Cardiac fibroblast (primary cell): ENCODE results near the gene VRTN.
A peak's percentile ranks its signal among the peaks of the same experiment; 100 is the strongest.
"Not testable (repeated sequence)": the region's sequence is repeated elsewhere in the genome, so short reads cannot be mapped to it uniquely, and the experiment has no call there.

Experiments
- DNase-seq, 2 donors: peaks; one replicate each; pipeline versions ENCODE4 v3.0.0 to v3.0.0-alpha.2; 2010; ENCODE audit warnings: low read depth in 2 of 2
- H3K4me3 ChIP-seq, 2 donors: replicated peaks in 1 of 2; 1 replicate in 1 of 2; 2 replicates in 1 of 2; pipeline ENCODE4 v1.5.1; 2011; ENCODE audit warnings: low read depth in 2 of 2, low read length in 2 of 2, mild to moderate bottlenecking in 2 of 2, moderate library complexity in 1 of 2
- TF ChIP-seq, protein P1 (sequence below): IDR thresholded peaks from one replicate; pipeline ENCODE4 v1.5.1; 2011; ENCODE audit warnings: low read depth, mild to moderate bottlenecking, low read length, inconsistent platforms

VRTN gene

DNA sequence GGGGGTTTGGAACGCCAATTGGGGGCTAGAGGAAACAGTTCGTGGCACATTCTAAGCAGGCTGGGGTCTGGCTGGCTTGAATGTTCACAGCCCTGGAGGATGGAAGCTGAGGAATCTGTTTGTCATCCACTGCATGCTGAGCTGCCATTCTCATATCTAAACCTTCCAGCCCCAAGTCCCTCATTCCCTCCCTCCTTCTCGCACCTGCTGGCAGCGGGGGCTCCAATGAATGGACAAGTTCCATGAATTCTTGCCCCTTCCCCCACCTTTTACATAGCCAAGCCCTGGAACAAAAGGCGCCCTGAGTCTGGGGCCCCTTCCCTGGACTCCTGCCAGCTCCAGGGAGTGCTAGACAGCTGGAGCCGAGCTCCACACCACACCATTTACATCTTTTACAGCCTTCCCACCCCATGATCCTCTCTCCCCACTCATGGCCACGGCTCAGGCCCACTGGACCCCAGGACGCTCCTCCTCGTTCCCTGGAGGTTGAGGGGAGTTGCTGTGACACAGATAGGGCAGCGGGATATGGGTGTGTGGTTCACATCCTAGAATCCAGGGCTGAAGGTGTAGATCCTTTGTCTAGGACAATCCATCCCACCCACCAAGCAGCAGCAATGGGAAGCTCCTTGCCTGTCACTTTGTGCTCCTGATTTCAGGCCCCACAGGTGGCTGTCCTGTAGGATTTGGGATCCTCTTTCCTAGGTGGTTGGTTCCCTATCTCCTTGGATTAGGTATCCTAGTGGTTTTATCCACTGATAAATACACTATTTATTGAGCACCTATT lies 21.7 kb upstream of the VRTN start:
- DNase-seq, result no peak

DNA sequence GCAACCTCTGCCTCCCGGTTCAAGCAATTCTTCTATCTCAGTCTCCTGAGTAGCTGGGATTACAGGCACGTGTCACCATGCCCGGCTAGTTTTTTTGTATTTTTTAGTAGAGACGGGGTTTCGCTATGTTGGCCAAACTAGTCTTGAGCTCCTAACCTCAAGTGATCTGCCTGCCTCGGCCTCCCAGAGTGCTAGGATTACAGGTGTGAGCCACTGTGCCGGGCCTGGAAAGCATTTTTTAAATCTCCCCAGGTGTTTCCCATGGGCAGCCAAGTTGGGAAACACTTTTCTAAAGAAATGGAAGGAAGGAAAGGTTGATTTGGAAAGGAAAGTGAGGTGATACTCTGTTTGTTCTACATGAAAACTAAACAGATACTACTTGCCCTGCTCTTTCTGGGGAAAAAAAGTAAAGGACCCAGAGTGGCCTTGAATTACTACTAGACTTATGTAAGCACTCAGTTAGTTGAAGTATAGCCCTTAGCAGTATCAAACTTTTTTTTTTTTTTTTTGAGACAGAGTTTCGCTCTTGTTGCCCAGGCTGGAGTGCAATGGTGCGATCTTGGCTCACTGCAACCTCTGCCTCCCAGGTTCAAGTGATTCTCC lies 18.2 kb upstream of the VRTN start:
- not testable (repeated sequence) for DNase-seq, H3K4me3 ChIP-seq

More for the DNA sequence above, 21.7 kb upstream of the VRTN start:
- H3K4me3 ChIP-seq, result no peak overlapping the region
- TF ChIP-seq, protein P1, sequence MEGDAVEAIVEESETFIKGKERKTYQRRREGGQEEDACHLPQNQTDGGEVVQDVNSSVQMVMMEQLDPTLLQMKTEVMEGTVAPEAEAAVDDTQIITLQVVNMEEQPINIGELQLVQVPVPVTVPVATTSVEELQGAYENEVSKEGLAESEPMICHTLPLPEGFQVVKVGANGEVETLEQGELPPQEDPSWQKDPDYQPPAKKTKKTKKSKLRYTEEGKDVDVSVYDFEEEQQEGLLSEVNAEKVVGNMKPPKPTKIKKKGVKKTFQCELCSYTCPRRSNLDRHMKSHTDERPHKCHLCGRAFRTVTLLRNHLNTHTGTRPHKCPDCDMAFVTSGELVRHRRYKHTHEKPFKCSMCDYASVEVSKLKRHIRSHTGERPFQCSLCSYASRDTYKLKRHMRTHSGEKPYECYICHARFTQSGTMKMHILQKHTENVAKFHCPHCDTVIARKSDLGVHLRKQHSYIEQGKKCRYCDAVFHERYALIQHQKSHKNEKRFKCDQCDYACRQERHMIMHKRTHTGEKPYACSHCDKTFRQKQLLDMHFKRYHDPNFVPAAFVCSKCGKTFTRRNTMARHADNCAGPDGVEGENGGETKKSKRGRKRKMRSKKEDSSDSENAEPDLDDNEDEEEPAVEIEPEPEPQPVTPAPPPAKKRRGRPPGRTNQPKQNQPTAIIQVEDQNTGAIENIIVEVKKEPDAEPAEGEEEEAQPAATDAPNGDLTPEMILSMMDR, result no peak

DNA sequence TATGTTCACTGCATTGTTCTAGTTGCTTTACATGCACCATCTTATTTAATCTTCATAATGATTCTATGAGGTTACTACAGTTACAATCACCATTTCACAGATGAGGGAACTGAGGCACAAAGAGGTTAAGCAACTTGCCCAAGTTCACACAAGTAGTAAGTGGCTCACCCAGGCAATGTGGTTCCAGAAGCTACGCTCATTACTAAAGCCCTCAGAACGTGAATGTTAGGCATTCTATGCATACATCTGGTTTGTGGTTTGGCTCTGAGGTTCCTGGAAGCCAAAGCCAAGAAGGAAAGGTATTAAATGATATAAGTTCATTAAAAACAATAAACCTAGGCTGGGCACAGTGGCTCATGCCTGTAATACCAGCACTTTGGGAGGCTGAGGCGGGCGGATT lies 14.4 kb upstream of the VRTN start:
- TF ChIP-seq, protein P1, result no peak
- no peak overlapping the region for H3K4me3 ChIP-seq
- DNase-seq, result peak; percentile 58 to 69

DNA sequence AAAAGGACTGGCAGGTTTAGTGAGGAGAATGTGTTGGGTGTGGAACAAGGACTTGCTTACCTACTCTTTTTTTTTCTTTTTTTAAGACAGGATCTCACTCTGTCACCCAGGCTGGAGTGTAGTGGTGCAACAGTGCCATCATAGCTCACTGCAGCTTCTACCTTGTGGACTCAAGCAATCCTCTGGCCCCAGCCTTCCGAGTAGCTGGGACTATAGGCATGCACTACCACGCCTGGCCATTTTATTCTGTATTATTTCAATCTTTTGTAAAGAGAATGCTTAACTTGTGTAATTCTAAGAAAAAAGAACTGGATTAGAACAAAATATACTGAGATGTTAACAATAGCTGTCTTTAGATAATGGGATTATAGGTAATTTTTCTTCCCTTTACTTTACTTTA lies 1.9 kb upstream of the VRTN start:
- H3K4me3 ChIP-seq, result no peak overlapping the region
- TF ChIP-seq, protein P1, result no peak
- DNase-seq, result no peak

DNA sequence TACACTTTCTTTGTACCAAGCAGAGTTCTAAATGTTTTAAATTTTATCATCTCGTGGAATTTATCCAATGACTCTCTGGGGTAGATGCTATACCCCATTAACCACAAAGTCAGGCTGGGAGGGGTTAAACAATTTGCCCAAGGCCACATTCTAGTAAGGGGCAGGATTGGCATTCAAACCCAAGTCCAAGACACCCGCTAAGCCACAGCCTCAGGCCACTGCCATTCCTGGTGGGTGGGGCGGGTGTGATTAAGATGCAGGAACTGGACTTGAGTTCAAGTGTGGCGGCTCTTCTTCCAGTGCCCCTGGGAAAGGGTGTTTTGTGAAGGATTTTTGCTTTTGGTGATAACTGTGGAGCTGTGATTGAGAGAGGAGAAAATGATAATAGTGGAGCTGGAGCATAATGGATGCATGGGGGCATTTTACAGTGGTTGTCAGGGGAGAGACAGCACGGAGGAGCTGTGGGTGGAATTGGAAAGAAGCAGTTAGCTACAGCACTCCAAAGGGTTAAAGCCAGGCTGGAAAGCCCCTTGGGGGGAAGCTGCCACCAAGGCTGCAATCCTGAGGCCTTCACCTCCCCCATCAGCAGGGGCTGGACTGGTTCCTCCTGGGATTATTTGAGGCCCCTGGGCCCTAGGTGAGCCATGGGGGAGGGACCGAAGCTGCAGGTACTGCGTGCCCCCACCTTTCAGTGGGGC lies 1.0 kb upstream of the VRTN start:
- TF ChIP-seq, protein P1, result no peak
- DNase-seq, result no peak
- no peak overlapping the region for H3K4me3 ChIP-seq

DNA sequence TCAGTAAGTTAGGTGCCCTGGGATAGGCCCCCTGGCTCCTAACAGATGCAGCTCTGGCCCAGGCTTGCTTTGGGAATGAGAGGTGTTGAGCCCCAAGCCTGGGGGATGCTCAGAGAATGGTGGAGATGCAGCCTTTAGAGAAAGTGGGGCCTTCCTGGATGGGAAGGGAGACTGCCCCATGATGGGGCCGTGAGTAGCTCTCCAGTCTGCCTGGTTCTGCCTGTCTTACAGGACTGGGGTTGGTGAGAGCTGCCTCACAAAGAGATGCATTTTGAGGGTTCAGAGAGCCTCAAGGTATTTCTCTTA lies 523 bp upstream of the VRTN start:
- no peak for DNase-seq
- TF ChIP-seq, protein P1, result no peak

DNA sequence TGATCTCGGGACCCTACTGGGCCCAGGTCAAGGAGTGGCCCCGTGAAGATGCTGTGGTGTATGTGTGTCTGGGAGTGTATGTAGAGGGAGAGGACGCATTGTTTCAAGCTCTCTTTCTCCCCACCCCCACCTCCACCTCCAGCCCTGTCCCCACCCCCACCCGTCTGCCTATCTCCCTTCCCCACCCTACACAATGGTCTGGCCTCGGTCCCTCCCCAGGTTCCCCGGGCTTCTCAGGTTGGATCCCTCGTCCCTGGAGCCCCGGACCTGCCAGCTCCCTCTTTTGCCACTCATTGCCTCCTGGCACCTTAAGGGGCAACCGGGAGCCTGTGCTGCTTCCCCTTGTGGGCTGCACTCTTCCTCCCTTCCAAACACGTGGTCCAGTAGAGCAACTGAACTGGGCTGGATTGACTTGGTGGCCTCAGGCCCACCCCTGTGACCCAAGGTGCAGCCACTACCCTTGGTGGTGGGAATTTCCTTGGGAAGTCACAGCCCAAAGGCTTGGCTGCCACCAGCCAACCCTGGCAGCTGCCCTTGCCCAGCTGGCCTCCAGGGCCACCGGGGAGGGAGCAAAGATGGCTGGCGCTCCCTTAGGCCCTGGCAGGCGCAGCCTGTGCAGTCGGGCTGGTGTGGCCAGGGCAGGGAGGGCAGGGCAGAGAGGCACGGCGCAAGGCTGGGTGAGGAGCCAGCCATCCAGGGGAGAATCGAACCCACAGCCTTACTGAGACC lies 628 bp downstream of the VRTN start:
- DNase-seq, result no peak
- TF ChIP-seq, protein P1, result no peak
- H3K4me3 ChIP-seq, result no peak overlapping the region

More for the DNA sequence above, 523 bp upstream of the VRTN start:
- no peak overlapping the region for H3K4me3 ChIP-seq
